SK-N-SH (cell line): ENCODE data around the gene NFIA.

Experiments
- CHD2 ChIP-seq: fragments of 150-350 bp; IDR thresholded peaks from 2 replicates; pipeline ENCODE4 v1.6.1; 2018; ENCODE audit warnings: low read length; ENCODE audit not compliant: partially characterized antibody
- CTCF ChIP-seq: fragments of 200-600 bp; sonication (generic); IDR thresholded peaks from 2 replicates; pipeline ENCODE4 v1.6.1; 2017; ENCODE audit warnings: antibody characterized with exemption, mild to moderate bottlenecking, moderate library complexity
- EP300 ChIP-seq, 2 experiments: IDR thresholded peaks; 2 replicates each; pipeline versions ENCODE4 v1.4.0 to v1.6.1; 2012; ENCODE audit warnings: borderline replicate concordance in 1 of 2, low read depth in 1 of 2, low read length in 1 of 2
- GABPA ChIP-seq: IDR thresholded peaks from 2 replicates; pipeline ENCODE4 v1.4.0; 2012; ENCODE audit warnings: low read depth, mild to moderate bottlenecking
- JUND ChIP-seq: IDR thresholded peaks from 2 replicates; pipeline ENCODE4 v1.4.0; 2012
- MAX ChIP-seq: IDR thresholded peaks from 2 replicates; pipeline ENCODE4 v1.4.0; 2012; ENCODE audit warnings: low read depth
- POLR2AphosphoS5 ChIP-seq: IDR thresholded peaks from 2 replicates; pipeline ENCODE4 v1.6.1; 2012; ENCODE audit warnings: low read depth, low read length
- REST ChIP-seq: IDR thresholded peaks from 2 replicates; pipeline ENCODE4 v1.6.1; 2012; ENCODE audit warnings: mild to moderate bottlenecking, low read depth, low read length, moderate library complexity
- SIN3A ChIP-seq: IDR thresholded peaks from 2 replicates; pipeline ENCODE4 v1.6.1; 2012; ENCODE audit warnings: low read depth, mild to moderate bottlenecking, low read length, moderate library complexity, borderline replicate concordance
- SMC3 ChIP-seq: IDR thresholded peaks from 2 replicates; pipeline ENCODE4 v1.6.1; 2012; ENCODE audit warnings: low read depth, low read length, improper control_type of control experiment
- TCF12 ChIP-seq: IDR thresholded peaks from 2 replicates; pipeline ENCODE4 v1.4.0; 2012

GRCh38 chr1:61419657-61420056 is 337.3 kb downstream of the NFIA start:
- no peak for TF ChIP-seq CTCF
- no peak for TF ChIP-seq POLR2AphosphoS5
- TF ChIP-seq REST = no peak
- TF ChIP-seq GABPA = no peak
- no peak for TF ChIP-seq MAX
- peak in 1 of 2 experiments; percentile 38; a peak in 1 of 4 replicates for TF ChIP-seq EP300 (IDR thresholded peaks at IDR 0.05; ENCODE audit: borderline replicate concordance in 1 of 2, low read depth in 1 of 2, low read length in 1 of 2)
- no peak for TF ChIP-seq SIN3A
- TF ChIP-seq SMC3 = no peak
- TF ChIP-seq TCF12 = no peak
- no peak for TF ChIP-seq JUND
- TF ChIP-seq CHD2 = no peak
